DMS79 (cell line): Measurements from ENCODE around the gene SPAG7.
"Not testable (repeated sequence)": the region's sequence is repeated elsewhere in the genome, so short reads cannot be mapped to it uniquely, and the experiment has no call there.

ENCODE experiments used
- DNase-seq: peaks from one replicate; lab custom pipeline; 2025; lab: John Stamatoyannopoulos, UW

The SPAG7 gene

DNA sequence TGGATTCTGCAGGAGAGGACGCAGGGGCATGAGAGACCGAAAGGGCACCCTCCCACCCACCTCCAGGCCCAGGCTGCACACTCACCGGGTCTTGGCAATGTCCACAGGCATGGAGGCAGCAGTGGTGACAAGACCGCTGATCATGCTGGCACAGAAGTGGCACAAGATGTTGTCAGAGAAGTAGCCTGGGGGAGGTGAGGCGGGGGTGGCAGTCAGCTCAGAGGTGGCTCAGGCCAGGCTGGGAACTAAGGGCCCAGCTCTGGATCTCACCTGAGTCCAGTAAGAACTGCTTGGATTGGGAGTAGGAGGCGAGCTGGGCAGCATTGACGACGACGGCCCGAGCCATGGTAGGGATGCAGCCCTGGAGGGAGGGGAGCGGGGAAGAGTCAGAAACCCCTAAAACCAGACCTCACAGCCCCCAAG lies 29.5 kb downstream of the SPAG7 start:
- no peak for DNase-seq

DNA sequence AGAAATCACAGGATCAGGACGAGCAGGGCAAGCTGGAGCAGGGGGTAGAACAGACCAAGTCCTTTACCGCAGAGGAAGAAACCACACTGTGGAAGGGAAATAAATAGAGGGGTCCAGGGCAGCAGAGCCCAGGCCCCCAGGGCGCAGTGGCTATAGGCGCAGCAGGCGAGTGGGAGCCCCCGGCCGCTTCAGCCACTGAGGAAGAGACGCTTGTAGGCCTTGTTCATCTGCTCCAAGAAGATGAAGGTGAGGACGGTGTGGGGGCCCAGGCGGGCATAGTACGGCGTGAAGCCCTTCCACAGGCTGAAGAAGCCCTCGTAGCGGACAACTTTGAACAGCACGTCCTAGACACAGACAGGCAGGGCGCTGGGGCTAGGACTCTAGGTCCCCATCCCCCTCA lies 30.1 kb downstream of the SPAG7 start:
- DNase-seq = no peak

DNA sequence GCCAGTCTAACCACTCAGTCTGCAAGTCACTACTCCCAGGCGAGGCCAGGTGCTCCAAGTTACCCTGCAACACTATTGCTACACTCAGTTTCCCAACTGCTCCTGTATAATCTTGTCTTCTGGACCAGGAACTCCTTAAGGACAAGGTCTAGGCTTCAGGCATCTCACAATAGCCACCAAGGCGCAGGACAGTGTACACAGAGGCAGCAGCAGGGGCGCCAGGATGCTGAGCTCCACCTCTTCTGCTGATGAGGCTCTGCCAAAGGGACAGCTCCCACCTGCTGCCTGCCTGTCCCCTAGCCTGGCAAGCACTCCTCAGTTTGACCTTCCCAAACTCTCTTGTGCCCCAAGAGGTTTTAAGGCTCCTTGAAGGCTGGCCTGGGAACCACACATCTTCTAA lies 31.2 kb downstream of the SPAG7 start:
- no peak for DNase-seq

DNA sequence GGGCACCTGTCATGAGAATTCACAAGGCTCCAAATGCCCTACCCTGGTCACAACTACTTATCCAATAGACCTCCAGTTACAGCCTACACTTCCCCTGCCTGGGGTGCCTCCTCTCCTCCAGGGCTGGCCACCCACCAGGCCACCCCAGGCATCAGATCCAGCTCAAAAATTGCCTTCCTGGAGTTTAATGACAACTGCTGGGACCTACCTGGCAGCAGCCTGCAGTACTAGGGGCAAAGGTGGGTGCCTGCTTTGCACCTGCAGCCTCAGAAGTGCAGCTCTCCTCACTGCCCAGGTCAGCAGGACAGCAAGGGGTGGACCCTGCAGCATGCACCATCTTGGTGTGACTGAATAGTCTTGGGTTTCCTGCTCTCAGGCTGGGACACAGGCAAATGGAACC lies 32.0 kb downstream of the SPAG7 start:
- no peak for DNase-seq

DNA sequence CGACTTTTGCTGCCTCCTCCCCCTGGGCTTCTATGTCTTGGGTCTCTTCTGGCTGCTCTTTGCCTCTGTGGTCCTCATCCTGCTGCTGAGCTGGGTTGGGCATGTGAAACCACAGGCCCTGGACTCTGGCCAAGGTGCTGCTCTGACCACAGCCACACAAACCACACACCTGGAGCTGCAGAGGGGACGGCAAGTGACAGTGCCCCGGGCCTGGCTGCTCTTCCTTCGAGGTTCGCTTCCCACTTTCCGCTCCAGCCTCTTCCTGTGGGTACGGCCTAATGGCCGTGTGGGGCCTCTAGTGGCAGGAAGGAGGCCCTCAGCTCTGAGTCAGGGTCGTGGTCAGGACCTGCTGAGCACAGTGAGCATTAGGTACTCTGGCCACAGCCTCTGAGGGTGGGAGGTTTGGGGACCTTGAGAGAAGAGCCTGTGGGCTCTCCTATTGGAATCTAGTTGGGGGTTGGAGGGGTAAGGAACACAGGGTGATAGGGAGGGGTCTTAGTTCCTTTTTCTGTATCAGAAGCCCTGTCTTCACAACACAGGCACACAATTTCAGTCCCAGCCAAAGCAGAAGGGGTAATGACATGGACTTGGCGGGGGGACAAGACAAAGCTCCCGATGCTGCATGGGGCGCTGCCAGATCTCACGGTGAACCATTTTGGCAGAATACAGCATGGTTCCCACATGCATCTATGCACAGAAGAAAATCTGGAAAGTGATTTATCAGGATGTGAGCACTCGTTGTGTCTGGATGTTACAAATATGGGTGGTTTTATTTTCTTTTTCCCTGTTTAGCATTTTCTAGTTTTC lies 33.2 kb downstream of the SPAG7 start:
- peak; percentile 60 for DNase-seq

DNA sequence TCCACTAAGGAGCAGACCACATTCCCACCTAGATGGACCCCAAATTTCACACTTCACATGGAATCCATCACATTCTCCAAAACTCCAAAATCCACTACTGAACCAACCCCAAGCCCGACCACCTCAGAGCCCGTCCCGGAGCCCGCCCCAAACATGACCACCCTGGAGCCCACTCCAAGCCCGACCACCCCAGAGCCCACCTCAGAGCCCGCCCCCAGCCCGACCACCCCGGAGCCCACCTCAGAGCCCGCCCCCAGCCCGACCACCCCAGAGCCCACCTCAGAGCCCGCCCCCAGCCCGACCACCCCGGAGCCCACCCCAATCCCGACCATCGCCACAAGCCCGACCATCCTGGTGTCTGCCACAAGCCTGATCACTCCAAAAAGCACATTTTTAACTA lies 34.0 kb downstream of the SPAG7 start:
- no peak for DNase-seq

DNA sequence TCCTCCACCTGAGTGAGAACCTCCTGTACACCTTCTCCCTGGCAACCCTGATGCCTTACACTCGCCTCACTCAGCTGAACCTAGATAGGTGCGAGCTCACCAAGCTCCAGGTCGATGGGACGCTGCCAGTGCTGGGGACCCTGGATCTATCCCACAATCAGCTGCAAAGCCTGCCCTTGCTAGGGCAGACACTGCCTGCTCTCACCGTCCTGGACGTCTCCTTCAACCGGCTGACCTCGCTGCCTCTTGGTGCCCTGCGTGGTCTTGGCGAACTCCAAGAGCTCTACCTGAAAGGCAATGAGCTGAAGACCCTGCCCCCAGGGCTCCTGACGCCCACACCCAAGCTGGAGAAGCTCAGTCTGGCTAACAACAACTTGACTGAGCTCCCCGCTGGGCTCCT lies 34.9 kb downstream of the SPAG7 start:
- no peak for DNase-seq

DNA sequence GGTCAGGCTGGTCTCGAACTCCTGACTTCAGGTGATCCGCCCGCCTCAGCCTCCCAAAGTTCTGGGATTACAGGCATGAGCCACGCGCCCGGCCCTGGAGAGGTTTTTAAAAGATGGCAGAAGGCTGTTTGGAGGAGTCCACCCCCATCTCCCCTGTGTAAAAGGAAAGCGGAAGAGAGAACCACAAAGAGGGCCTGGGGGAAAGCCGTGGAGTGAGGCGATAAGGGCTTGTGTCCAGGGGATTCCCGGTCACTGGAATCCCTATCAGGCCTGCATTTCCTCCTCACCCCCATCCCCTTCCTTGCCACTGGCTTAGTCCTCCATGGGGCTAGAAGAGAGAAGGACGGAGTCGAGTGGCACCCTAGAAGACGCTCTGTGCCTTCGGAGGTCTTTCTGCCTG lies 35.7 kb downstream of the SPAG7 start, which contains the start of gene GP1BA:
Gene GP1BA, plus strand, starts transcription at position 315 of the 400 bp plus-strand sequence. CDS start 328 bp downstream, outside the sequence.
- DNase-seq = no peak

DNA sequence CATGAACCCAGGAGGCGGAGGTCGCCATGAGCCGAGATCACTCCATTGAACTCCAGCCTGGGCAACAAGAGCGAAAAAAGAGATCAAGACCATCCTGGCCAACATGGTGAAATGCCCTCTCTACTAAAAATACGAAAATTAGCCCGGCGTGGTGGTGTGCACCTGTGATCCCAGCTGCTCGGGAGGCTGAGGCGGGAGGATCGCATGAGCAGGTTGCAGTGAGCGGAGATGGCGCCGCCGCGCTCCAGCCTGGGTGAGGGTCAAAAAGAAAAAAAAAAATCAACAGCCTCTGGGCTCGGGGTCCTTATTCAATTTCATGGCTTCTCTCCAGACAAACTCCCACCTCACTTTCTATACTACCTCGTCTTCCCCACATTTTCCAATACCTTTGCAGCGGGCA lies 38.7 kb downstream of the SPAG7 start:
- no peak for DNase-seq

DNA sequence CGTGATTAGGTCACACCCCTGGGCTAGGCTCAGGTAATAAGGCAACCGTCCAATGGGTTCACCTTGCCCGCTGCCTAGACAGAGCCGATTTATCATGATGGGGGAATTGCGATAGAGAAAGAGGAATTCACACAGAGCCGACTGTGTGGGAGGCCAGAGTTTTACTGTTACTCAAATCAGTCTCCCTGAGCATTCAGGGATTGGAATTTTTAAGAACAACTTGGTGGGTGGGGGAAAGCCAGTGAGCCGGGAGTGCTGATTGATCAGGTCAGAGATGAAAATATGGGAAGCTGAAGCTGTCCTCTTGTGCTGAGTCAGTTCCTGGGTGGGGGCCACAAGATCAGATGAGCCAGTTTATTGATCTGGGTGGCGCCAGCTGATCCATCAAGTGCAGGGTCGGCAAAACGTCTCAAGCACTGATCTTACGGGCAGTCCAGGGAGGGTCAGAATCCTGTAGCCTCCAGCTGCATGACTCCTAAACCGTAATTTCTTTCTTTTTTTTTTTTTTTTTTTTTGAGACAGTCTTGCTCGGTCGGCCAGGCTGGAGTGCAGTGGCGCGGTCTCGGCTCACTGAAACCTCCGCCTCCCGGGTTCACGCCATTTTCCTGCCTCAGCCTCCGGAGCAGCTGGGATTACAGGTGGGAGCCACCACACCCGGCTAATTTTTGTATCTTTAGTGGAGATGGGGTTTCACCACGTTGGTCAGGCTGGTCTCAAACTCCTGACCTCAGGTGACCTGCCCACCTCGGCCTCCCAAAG lies 40.9 kb downstream of the SPAG7 start:
- not testable (repeated sequence) for DNase-seq

DNA sequence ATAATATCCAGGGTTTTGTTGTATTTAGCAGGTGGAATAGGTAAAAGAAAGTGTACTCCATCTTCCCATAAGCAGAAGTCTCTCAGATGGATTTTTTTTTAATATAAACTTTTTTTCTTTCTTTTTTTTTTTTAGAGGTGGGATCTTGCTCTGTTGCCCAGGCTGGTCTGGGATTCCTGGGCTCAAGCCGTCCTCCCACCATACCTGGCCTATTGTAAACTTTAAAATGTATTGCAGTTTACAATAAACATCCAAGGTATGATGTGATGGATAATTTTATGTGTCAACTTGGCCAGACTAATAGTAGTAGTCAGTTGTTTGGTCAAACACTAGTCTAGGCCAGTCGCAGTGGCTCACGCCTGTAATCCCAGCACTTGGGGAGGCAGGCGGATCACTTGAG lies 46.3 kb downstream of the SPAG7 start:
- no peak for DNase-seq

DNA sequence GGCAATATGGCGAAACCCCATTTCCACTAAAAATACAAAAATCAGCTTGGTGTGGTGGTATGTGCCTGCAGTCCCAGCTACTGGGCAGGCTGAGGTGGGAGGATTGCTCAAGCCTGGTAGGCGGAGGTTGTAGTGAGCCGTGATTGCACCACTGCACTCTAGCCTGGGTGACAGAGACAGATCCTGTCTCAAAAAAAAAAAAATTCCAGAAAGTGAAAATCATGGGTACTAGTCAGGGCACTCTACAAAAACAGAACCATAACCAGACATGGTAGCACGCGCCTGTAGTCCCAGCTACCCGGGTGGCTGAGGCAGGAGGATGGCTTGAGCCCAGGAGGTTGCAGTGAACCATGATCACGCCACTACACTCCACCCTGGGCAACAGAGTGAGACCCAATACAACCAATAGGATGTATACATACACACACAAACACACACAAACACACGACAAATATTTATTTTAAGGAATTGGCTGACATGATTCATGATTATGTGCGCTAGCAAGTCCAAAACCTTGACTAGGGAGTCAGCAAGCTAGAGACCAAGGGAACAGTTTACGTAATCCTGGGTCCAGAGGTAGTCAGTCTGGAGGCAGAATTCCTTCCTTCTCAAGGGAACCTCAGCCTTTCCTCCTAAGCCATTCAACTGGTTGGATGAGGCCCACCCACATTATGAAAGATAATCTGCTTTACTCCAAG lies 47.1 kb downstream of the SPAG7 start:
- no peak for DNase-seq

DNA sequence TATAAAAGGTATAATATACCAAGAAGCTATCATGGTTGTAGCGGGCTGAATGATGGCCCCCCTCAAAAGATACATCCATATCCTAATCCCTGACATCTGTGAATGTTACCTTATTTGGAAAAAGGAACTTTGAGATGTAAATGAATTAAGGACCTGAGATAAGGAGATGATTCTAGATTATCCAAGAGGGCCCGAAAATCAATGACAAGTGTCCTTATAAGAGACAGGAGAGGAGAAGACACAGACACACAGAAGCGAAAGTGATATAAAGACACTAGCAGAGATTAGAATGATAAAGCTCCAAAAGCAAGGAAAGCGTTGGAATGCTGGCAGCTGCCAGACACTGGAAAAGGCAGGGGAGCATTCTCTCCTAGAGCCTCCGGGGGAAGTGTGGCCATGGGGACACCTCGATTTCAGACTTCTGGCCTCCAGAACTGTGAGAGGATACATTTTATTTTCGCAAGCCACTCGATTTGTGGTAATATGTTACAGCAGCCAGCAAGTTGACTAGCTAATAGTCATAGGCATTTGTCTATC lies 48.0 kb downstream of the SPAG7 start:
- no peak for DNase-seq

DNA sequence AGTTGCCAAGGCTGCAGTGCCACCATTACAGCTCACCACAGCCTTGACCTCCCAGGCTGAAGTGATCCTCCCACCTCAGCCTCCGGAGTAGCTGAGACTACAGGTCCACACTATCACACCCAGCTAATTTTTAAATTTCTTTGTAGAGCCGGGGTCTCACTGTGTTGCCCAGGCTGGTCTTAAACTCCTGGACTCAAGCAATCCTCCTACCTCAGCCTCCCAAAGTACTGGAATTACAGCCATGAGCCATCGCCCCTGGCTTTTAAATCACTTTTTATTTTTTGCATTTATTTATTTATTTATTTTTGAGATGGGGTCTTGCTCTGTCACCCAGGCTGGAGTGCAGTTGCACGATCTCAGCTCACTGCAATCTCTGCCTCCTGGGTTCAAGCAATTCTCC lies 53.1 kb downstream of the SPAG7 start:
- not testable (repeated sequence) for DNase-seq

DNA sequence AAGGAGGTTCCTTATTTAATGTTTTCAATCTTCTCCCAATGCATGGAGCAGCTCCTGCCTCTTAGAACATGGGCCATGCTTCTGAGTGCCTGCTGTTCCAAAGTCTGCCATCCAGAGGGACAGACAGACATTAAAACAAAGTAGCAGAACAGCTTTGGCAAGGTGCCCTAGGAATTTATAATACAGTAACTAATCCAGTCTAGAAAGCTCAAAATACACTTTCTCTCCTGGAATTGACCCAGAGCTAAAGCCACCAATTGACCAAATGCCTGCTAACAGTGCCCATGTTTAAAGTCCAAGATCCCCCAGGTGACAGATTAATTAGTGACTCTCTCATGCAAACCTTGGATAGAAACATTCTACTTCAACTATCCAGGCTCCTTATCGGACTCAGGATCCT lies 53.6 kb downstream of the SPAG7 start:
- DNase-seq = no peak
